GM23338 (cell line): ENCODE results near the gene SPSB4. TPM values are rescaled to one million over a fixed set of nuclear protein-coding genes. Genes with fewer than 3 reads are reported as not detected.

Experiments used
- ATAC-seq: fragments of 200-7000 bp; cut with Tn5 transposase; 3 replicates; pipeline ENCODE4 v1.9.1; 2020
- DNase-seq: peaks from one replicate; pipeline ENCODE4 v3.0.0-alpha.2; 2015; ENCODE audit warnings: low spot score
- H2AFZ ChIP-seq: fragments of 200-600 bp; sonication (generic); 2 replicates; pipeline ENCODE4 v1.8.0; 2016; ENCODE audit warnings: antibody characterized with exemption, mild to moderate bottlenecking, moderate library complexity
- H3F3A ChIP-seq: fragments of 200-600 bp; sonication (generic); replicated peaks from 2 replicates; pipeline ENCODE4 v1.8.0; 2017; ENCODE audit warnings: antibody characterized with exemption, mixed run types, low read depth
- H3K27ac ChIP-seq: fragments of 200-600 bp; sonication (generic); 2 replicates; pipeline ENCODE4 v1.6.1; 2016; ENCODE audit warnings: low read depth
- H3K27me3 ChIP-seq: fragments of 200-600 bp; sonication (generic); 2 replicates; pipeline ENCODE4 v1.8.0; 2016; ENCODE audit warnings: mild to moderate bottlenecking, mixed run types, moderate library complexity; ENCODE audit not compliant: insufficient read depth
- H3K36me3 ChIP-seq: fragments of 200-600 bp; sonication (generic); 2 replicates; pipeline ENCODE4 v1.8.0; 2016; ENCODE audit warnings: mild to moderate bottlenecking; ENCODE audit not compliant: insufficient read depth
- H3K4me1 ChIP-seq: fragments of 200-600 bp; sonication (generic); 2 replicates; pipeline ENCODE4 v1.8.0; 2016; ENCODE audit warnings: mild to moderate bottlenecking, moderate library complexity; ENCODE audit not compliant: insufficient read depth
- H3K4me2 ChIP-seq: fragments of 200-600 bp; sonication (generic); 2 replicates; pipeline ENCODE4 v1.7.1; 2017; ENCODE audit warnings: mixed run types
- H3K4me3 ChIP-seq: fragments of 200-600 bp; sonication (generic); 2 replicates; pipeline ENCODE4 v1.6.1; 2016; ENCODE audit warnings: mixed run types
- H3K79me2 ChIP-seq: fragments of 200-600 bp; sonication (generic); replicated peaks from 2 replicates; pipeline ENCODE4 v1.8.0; 2017; ENCODE audit warnings: mild to moderate bottlenecking; ENCODE audit not compliant: insufficient read depth
- H3K9me2 ChIP-seq: fragments of 200-600 bp; sonication (generic); 2 replicates; pipeline ENCODE4 v1.8.0; 2017; ENCODE audit not compliant: insufficient read depth
- H4K20me1 ChIP-seq: fragments of 200-600 bp; sonication (generic); replicated peaks from 2 replicates; pipeline ENCODE4 v1.8.0; 2017; ENCODE audit warnings: mild to moderate bottlenecking; ENCODE audit not compliant: insufficient read depth
- H3K27ac Mint-ChIP-seq: 2 replicates; pipeline ENCODE4 v1.8.0; 2020; ENCODE audit warnings: inconsistent platforms, mild to moderate bottlenecking, moderate library complexity, mixed read lengths
- H3K27me3 Mint-ChIP-seq: 3 replicates; pipeline ENCODE4 v1.8.0; 2022; ENCODE audit warnings: low read depth, mild to moderate bottlenecking, moderate library complexity, mixed read lengths, inconsistent platforms; ENCODE audit not compliant: insufficient read depth, poor library complexity
- H3K36me3 Mint-ChIP-seq: 3 replicates; pipeline ENCODE4 v1.8.0; 2021; ENCODE audit warnings: low read depth, mild to moderate bottlenecking, inconsistent platforms, moderate library complexity, mixed read lengths
- H3K4me1 Mint-ChIP-seq: 3 replicates; pipeline ENCODE4 v1.8.0; 2020; ENCODE audit warnings: mild to moderate bottlenecking, inconsistent platforms, mixed read lengths
- H3K4me3 Mint-ChIP-seq: 3 replicates; pipeline ENCODE4 v1.8.0; 2021; ENCODE audit warnings: moderate library complexity, mild to moderate bottlenecking, inconsistent platforms, mixed read lengths
- H3K9me3 Mint-ChIP-seq: 3 replicates; pipeline ENCODE4 v1.8.0; 2020; ENCODE audit warnings: moderate library complexity, mild to moderate bottlenecking, inconsistent platforms, mixed read lengths
- CREB1 ChIP-seq: fragments of 250-450 bp; sonication (Bioruptor Pico); IDR thresholded peaks from 2 replicates; pipeline ENCODE4 v1.5.0; 2020; ENCODE audit warnings: low read depth, mild to moderate bottlenecking, moderate library complexity
- CTCF ChIP-seq, 2 experiments: fragments of 200-600 bp in 1 of 2; sonication (generic) in 1 of 2; conservative IDR thresholded peaks; 2 replicates each; pipeline versions ENCODE4 v1.5.1 to v1.6.1; 2016 to 2017; ENCODE audit warnings: antibody characterized with exemption in 2 of 2, low read depth in 2 of 2, mild to moderate bottlenecking in 2 of 2, moderate library complexity in 1 of 2
- ETS1 ChIP-seq: IDR thresholded peaks from 2 replicates; pipeline ENCODE4 v1.6.1; 2016; ENCODE audit warnings: antibody characterized with exemption
- EZH2 ChIP-seq: fragments of 200-600 bp; sonication (generic); IDR thresholded peaks from one replicate; pipeline ENCODE4 v1.8.0; 2017; ENCODE audit warnings: antibody characterized with exemption, mild to moderate bottlenecking, low read depth; ENCODE audit not compliant: unreplicated experiment
- NANOG ChIP-seq: IDR thresholded peaks from 2 replicates; pipeline ENCODE4 v1.6.1; 2016; ENCODE audit warnings: antibody characterized with exemption, borderline replicate concordance
- POLR2AphosphoS5 ChIP-seq: IDR thresholded peaks from 2 replicates; pipeline ENCODE4 v1.6.1; 2016; ENCODE audit warnings: antibody characterized with exemption, low read depth
- REST ChIP-seq: IDR thresholded peaks from one replicate; pipeline ENCODE4 v1.6.1; 2018; ENCODE audit warnings: antibody characterized with exemption; ENCODE audit not compliant: unreplicated experiment
- ZNF331 ChIP-seq: fragments of 250-450 bp; sonication (Bioruptor Pico); IDR thresholded peaks from 2 replicates; pipeline ENCODE4 v1.5.0; 2020; ENCODE audit warnings: low read depth, mild to moderate bottlenecking, moderate library complexity
- ZNF462 ChIP-seq: fragments of 250-450 bp; sonication (Bioruptor Pico); IDR thresholded peaks from 2 replicates; pipeline ENCODE4 v1.5.0; 2020; ENCODE audit warnings: mild to moderate bottlenecking, moderate library complexity
- polyA plus RNA-seq: library from polyadenylated mRNA; unstranded; fragments of >200 nt; fragmentation: Nextera tagmentation; extraction: Ambion mirVana; gene quantifications from 2 replicates; pipeline ENCODE4 v1.2.1, GENCODE V29; 2016
- total RNA-seq: library from RNA; depleted of rRNA; stranded (reverse); fragments of >200 nt; shearing (Covaris generic); gene quantifications from 2 replicates; pipeline ENCODE4 v1.2.3, GENCODE V29; 2014

Gene SPSB4
- total and polyA plus RNA-seq, 2 experiments from 2014 or later, result 6.7 to 25.9 TPM

GRCh38 chr3:141127344-141128125 lies 76.4 kb downstream of the SPSB4 start (continued):
- TF ChIP-seq REST, result no peak

- Histone ChIP-seq H3K9me2 (no peaks in the 10 kb centered on the region), H3K4me1 (no peaks in the 10 kb centered on the region), H2AFZ (no peak overlapping the region), H3K4me3 (no peak overlapping the region), H3K27me3 (no peaks in the 10 kb centered on the region), H4K20me1 (no peaks in the 10 kb centered on the region), H3F3A (no peaks in the 10 kb centered on the region), H3K79me2 (no peaks in the 10 kb centered on the region), H3K27ac (no peak overlapping the region), H3K36me3 (no peaks in the 10 kb centered on the region), H3K4me2 (no peak overlapping the region)
- no peak for TF ChIP-seq POLR2AphosphoS5
- TF ChIP-seq ETS1, result no peak
- TF ChIP-seq ZNF462 (CRISPR knock-in tag), result no peak
- no peak for TF ChIP-seq EZH2
- no peak for TF ChIP-seq ZNF331 (CRISPR knock-in tag)
- TF ChIP-seq NANOG, result no peak
- no peak for TF ChIP-seq CTCF (conservative IDR thresholded peaks at IDR 0.05; ENCODE audit: low read depth in 2 of 2)
- no peak for TF ChIP-seq CREB1
- Mint-ChIP-seq H3K4me3 (no peak overlapping the region), H3K27ac (no peak overlapping the region), H3K36me3 (peaks cover 10% of the 10 kb centered on the region; the same call in 2 of the 3 replicates), H3K4me1 (no peaks in the 10 kb centered on the region; the same call in 1 of the 3 replicates), H3K9me3 (peaks cover 13% of the 10 kb centered on the region; the same call in 2 of the 3 replicates), H3K27me3 (peaks cover 6% of the 10 kb centered on the region)
- ATAC-seq (no peak), DNase-seq (no peak)
These were observed 77.1 kb downstream of the SPSB4 start for GRCh38 chr3:141128126-141128777.
